SJCRH30 (cell line): Measurements from ENCODE around the gene FAM184B. TPM values are rescaled to one million over a fixed set of nuclear protein-coding genes. Genes with fewer than 3 reads are reported as not detected.

Experiments used
- DNase-seq, 2 experiments: peaks; one replicate each; pipeline ENCODE4 v3.0.0-alpha.2; 2015 to 2020
- H3K27ac ChIP-seq: fragments of 250-450 bp; sonication (Bioruptor Pico); 2 replicates; pipeline ENCODE4 v1.5.1; 2020; ENCODE audit warnings: mild to moderate bottlenecking, moderate library complexity
- H3K27me3 ChIP-seq: fragments of 250-450 bp; sonication (Bioruptor Pico); 2 replicates; pipeline ENCODE4 v1.5.1; 2020; ENCODE audit warnings: mild to moderate bottlenecking, moderate library complexity
- H3K36me3 ChIP-seq: fragments of 250-450 bp; sonication (Bioruptor Pico); 2 replicates; pipeline ENCODE4 v1.5.1; 2020; ENCODE audit warnings: mild to moderate bottlenecking, moderate library complexity
- H3K4me1 ChIP-seq: fragments of 250-450 bp; sonication (Bioruptor Pico); 2 replicates; pipeline ENCODE4 v1.5.1; 2020; ENCODE audit warnings: mild to moderate bottlenecking, moderate library complexity
- H3K4me3 ChIP-seq: fragments of 250-450 bp; sonication (Bioruptor Pico); 2 replicates; pipeline ENCODE4 v1.5.1; 2020; ENCODE audit warnings: mild to moderate bottlenecking, moderate library complexity
- H3K9me3 ChIP-seq: fragments of 250-450 bp; sonication (Bioruptor Pico); replicated peaks from 2 replicates; pipeline ENCODE4 v1.5.1; 2020; ENCODE audit warnings: mild to moderate bottlenecking, moderate library complexity
- total RNA-seq: library from RNA; depleted of rRNA; stranded (reverse); fragments of >200 nt; shearing (Covaris generic); gene quantifications from 2 replicates; pipeline ENCODE4 v1.2.3, GENCODE V29; 2014

Gene FAM184B
- total RNA-seq, 1 experiment from 2014 or later = 0.02 TPM

DNA sequence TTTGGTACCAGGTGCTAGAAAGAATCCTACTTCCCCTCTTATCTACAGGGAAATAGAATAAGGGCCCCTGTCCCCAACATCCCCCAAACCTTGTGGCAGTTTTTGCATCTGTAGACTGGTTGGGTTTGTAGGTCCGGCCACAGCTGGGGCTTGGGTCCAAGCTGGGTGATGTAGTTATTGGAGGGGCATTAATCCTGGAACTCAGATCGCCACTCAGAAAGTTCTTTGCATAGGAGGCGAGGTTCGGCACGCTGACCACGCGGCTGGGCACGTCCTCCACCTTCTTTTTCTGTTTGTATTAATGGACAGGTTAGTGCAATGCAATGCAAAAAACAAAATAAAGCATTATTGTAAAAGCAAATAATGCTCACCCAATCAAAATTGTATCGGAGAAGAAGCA, 147.8 kb downstream of the FAM184B start:
- no peak for DNase-seq
- no peak overlapping the region for H3K4me3 ChIP-seq
- H3K36me3 ChIP-seq = peaks cover 41% of the 10 kb centered on the region

DNA sequence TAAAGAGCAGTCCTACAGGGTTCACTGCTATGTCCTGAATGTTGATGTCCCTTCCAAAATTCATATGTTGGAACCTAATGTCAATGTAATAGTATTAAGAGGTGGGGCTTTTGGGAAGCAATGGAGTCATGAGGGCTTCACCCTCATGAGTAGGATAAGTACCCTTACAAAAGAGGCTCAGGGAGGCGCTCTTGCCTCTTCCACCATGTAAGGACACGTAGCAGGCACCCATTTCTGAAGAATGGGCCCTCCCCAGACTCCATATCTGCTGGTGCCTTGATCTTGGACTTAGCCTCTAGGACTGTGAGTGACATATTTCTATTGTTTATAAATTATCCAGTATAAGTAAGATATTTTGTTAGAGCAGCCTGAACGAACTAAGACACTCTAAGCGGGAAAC, 151.2 kb downstream of the FAM184B start:
- DNase-seq = no peak
- H3K4me1 ChIP-seq = no peaks in the 10 kb centered on the region
- no peak overlapping the region for H3K4me3 ChIP-seq
- H3K9me3 ChIP-seq = no peaks in the 10 kb centered on the region
- no peaks in the 10 kb centered on the region for H3K27me3 ChIP-seq
- H3K36me3 ChIP-seq = peaks cover 68% of the 10 kb centered on the region
- H3K27ac ChIP-seq = no peak overlapping the region

More for the DNA sequence above, 147.8 kb downstream of the FAM184B start:
- Histone ChIP-seq H3K4me1 (no peaks in the 10 kb centered on the region), H3K9me3 (no peaks in the 10 kb centered on the region), H3K27me3 (no peaks in the 10 kb centered on the region), H3K27ac (no peak overlapping the region)

DNA sequence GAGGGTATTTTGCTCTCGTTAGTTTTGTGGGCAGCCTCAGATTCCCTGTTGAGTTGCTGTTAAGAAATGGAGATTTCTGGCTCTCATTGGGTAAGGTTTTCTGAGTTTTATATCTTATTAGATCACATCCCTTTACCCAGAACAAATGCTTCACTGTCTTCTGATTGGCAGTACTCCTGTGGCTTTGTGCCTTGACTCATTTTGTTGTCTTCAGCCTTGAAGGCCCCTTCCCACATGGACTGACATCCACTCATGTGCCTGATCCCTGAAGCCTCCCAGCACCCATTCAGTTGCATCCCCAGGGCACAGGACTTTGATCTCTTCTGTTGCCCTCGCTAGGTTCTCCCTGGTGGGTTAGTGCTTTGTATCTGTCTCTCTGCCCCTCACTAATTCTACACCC, 156.6 kb downstream of the FAM184B start:
- no peak for DNase-seq

DNA sequence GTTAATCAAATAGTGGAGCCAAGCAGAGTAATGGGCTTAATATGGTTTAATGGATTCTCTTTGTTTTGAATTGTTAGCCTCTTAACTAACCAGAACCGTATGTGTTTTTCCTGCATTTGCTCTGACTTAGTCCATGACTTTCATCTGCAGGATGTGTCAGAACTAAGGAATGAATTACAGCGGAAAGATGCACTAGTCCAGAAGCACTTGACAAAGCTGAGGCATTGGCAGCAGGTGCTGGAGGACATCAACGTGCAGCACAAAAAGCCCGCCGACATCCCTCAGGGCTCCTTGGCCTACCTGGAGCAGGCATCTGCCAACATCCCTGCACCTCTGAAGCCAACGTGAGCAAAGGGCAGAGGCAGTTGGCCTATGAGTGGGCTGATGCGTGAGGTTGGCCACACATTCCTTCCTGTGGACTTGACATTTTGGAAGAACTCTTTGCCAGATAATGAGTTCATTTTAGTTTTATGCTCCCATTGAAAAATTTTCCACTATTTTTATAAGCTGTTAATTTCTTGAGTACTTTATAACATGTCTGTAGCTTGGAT, 157.9 kb downstream of the FAM184B start:
- Histone ChIP-seq H3K4me1 (no peaks in the 10 kb centered on the region), H3K27ac (no peak overlapping the region), H3K9me3 (no peaks in the 10 kb centered on the region), H3K4me3 (no peak overlapping the region), H3K27me3 (no peaks in the 10 kb centered on the region), H3K36me3 (peaks cover 73% of the 10 kb centered on the region)
- no peak for DNase-seq

More for the DNA sequence above, 156.6 kb downstream of the FAM184B start:
- Histone ChIP-seq H3K36me3 (peaks cover 79% of the 10 kb centered on the region), H3K4me3 (no peak overlapping the region), H3K27ac (no peak overlapping the region), H3K27me3 (no peaks in the 10 kb centered on the region), H3K4me1 (no peaks in the 10 kb centered on the region), H3K9me3 (no peaks in the 10 kb centered on the region)

DNA sequence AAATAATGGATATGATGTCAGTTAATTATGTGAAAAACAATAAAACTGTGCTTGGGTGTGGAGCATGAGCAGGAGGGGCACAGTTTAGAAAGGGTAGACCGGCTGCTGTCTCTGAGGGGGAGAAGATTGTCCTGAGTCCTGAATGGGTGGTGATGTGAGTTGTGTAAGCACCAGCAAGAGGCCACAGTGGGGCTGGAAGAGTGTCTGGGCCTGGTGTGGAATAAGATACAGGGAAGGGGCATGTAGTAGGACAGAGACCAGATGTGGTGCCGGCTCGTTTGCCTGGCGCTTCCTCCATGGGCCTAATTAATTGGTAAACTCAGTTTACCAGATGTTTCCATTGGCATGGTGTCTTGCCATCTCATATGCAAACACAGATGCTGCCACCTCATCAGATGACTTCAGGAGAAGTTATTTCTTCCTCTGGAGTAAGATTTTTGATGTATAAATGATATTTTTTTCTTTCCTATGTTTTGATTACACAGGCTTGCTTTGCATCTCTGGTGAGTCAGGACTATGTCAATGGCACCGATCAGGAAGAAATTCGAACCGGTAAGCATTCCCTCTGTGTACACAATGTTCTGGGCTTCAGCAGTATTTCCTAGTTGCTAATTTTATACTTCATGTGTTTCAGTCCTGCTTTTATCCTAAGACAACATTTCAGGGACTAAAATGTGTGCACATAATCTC, 161.9 kb downstream of the FAM184B start:
- Histone ChIP-seq H3K36me3 (peaks cover 50% of the 10 kb centered on the region), H3K27me3 (no peaks in the 10 kb centered on the region), H3K4me3 (no peak overlapping the region), H3K27ac (no peak overlapping the region), H3K4me1 (no peaks in the 10 kb centered on the region; the same call in 1 of the 2 replicates), H3K9me3 (no peaks in the 10 kb centered on the region)
- no peak for DNase-seq

DNA sequence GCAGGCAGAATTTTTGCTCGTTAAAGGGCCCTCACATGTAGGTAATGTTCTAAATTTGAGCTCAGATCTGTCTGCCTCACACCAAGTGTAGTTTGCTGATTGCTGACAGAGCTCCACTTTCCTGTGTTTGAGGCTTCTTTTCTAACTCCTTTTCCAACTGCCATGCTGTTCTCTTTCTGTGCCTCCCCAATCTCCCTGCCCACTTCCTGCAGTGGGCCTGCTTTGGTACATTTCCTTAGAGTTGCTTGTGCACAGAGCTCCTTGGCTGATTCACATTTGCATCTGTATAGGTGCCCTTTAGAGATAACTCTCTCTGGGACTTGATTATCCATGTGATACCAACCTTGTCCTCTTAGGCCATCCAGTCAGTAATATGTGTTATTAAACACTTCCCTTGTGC, 162.5 kb downstream of the FAM184B start:
- no peaks in the 10 kb centered on the region for H3K27me3 ChIP-seq
- no peak for DNase-seq
- no peaks in the 10 kb centered on the region for H3K9me3 ChIP-seq
- H3K36me3 ChIP-seq = peaks cover 45% of the 10 kb centered on the region
- no peak overlapping the region for H3K27ac ChIP-seq
- no peaks in the 10 kb centered on the region; the same call in 1 of the 2 replicates for H3K4me1 ChIP-seq
- no peak overlapping the region for H3K4me3 ChIP-seq

DNA sequence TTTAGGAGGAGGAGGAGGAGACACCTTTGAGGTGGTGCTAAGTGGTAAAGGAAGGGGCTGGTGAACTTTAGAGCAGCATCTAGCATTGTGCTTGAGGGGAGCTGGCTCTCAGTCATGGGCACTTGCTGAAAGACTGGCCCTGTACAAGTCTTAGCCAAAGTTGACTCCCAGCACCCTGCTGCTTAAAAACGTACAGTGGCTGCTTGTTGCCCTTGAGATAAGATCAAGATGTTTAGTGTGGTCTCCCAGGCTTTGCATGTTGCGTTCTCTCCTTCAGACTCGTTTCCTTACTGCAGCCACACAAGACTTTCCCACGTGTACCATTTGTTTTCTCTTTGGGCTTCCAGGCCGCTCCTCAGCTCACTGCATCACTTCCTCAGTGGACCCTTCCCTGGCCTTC, 165.1 kb downstream of the FAM184B start:
- no peaks in the 10 kb centered on the region; the same call in 1 of the 2 replicates for H3K4me1 ChIP-seq
- H3K27ac ChIP-seq = no peak overlapping the region
- peaks cover 22% of the 10 kb centered on the region for H3K36me3 ChIP-seq
- DNase-seq = no peak
- no peak overlapping the region for H3K4me3 ChIP-seq
- H3K27me3 ChIP-seq = no peaks in the 10 kb centered on the region
- H3K9me3 ChIP-seq = no peaks in the 10 kb centered on the region

DNA sequence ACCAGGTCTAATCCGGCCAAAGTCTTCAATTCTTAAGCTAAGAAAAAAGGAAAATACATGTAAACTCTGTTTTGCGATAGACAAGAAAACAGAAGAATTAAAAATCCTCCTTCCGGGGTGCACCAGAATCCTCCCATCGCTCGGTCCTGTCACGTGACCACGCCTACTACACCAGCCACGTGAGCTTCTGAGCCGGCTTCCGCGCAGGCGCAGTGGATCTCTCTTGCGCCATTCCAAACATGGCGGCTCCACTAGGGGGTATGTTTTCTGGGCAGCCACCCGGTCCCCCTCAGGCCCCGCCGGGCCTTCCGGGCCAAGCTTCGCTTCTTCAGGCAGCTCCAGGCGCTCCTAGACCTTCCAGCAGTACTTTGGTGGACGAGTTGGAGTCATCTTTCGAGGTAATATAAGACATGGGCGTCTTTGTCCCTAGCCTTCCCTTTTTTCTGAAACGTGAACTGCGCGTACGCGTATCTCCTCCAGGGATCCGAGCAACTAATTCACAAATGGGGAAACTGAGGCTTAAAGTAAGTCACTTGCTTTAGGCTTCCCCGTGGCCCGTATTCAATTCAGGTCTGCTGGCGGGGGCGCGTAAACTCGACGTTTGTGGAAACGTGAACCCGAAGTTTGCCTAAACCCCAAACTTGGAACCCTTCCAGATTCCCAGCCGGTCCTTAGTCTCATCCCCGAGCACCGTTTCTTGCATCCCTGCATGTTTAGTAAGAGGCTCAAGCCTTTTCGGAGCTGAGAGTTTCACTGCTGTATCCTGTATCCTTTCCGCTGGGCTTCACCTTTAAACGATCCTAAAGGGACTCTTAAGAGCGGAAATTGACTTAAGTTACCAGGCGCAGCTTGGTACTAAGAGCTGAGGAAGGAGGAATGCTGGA, 166.8 kb downstream of the FAM184B start, which contains the start of gene MED28:
MED28 (plus strand) TSS at position 226 of the 884 bp plus-strand sequence; CDS start at position 240, 14 bp downstream.
- peak within 1 kb of the TSS; percentile 92 for H3K4me3 ChIP-seq
- H3K27ac ChIP-seq = peak within 1 kb of the TSS; percentile 85
- no peaks in the 10 kb centered on the region for H3K27me3 ChIP-seq
- H3K9me3 ChIP-seq = no peaks in the 10 kb centered on the region
- peak; percentile 96 to 98 for DNase-seq
- no peaks in the 10 kb centered on the region; the same call in 1 of the 2 replicates for H3K4me1 ChIP-seq
- peaks cover 13% of the 10 kb centered on the region for H3K36me3 ChIP-seq

DNA sequence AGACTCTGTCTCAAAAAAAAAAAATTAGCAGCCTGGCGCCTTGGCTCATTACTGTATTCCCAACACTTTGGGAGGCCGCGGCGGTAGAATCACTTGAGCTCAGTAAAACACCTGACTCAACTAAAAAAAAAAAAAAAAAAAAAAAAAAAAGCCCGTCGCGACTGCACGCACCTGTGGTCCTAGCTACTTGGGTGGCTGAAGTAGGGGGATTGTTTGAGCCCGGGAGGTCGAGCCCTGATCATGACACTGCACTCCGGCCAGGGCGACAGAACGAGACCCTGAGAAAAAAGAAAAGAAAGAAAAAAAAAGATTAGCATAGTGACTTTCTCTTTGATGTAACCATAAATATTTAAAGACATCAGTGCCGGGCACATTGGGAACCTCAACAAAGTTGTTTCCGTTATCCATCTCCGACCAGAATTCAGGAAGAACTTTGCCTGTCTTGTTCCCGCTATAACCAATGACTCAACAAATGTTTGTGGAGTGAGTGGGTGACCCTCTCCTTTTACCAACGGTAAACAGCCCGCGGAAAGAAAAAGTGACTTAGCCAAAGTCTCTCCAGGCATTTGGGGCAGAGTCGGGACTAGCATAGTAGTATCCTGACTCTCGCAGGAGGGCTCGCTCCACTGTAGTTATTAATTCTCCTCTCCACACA, 167.5 kb downstream of the FAM184B start:
- Histone ChIP-seq H3K27me3 (no peaks in the 10 kb centered on the region), H3K4me1 (no peaks in the 10 kb centered on the region; the same call in 1 of the 2 replicates), H3K4me3 (peak overlapping the region; percentile 92), H3K36me3 (peaks cover 12% of the 10 kb centered on the region), H3K9me3 (no peaks in the 10 kb centered on the region), H3K27ac (peak overlapping the region; percentile 85)
- no peak for DNase-seq

DNA sequence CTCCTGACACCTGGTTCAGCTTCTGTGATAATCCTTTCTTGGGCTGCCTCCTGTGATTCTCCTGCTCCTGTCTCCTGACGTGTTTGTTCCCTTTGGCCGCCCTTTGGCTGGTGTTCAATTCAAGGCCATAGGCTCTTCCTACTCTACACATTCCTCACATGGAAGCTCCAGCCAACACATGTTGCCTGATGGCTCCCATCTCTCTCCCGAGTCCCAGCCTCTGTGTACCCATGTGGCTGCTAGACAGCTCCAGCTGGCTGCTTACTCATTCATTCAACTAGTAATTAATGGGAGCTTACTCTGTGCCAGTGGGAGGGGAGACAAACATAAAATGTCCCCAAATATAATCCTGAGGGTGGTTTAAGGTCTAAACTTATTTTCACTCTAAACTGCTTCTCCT, 176.2 kb downstream of the FAM184B start:
- DNase-seq = no peak
- Histone ChIP-seq H3K4me3 (no peak overlapping the region), H3K9me3 (no peaks in the 10 kb centered on the region), H3K27ac (no peak overlapping the region), H3K36me3 (peaks cover 21% of the 10 kb centered on the region), H3K4me1 (no peaks in the 10 kb centered on the region), H3K27me3 (no peaks in the 10 kb centered on the region)

DNA sequence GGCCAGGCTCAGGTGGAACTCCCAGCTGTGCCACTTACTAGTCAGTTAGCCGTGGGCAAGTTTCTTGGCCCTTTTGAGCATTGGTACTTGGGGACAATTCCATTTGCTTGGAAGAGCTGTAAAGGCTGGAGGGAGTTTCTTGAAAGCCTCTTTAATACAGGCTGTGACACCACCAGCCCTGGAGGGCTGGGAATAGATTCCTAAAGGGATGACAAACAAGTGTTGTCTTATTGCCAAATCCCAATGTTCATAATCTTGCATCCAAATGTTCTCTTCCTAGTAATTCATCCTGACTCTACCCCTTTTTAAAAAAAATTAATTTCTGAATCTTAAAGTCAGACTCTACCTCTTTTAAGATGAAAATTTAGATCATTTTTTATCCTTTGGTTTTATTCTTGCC, 181.6 kb downstream of the FAM184B start:
- H3K27ac ChIP-seq = no peak overlapping the region
- H3K4me3 ChIP-seq = no peak overlapping the region
- no peaks in the 10 kb centered on the region for H3K4me1 ChIP-seq
- H3K27me3 ChIP-seq = no peaks in the 10 kb centered on the region
- no peaks in the 10 kb centered on the region for H3K9me3 ChIP-seq
- H3K36me3 ChIP-seq = peaks cover 31% of the 10 kb centered on the region
- DNase-seq = no peak

DNA sequence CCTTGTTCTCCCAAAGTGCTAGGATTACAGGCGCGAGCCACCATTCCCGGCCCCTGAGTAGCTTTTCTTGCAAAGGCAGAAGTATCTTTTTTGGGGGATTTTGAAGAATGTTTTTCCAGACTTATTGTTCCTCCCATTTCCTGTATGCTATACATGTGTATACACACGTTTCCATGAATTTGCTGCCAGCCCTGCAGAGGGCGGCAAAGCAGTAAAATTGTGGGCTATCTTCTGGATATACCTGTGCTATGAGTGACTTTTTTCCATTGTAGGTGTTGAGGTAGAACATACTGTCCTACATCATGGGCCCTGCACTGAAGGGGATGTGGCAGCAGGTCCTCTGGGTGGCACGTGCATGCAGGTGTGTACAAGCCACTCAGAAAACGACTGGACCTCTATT, 183.9 kb downstream of the FAM184B start:
- Histone ChIP-seq H3K36me3 (peaks cover 36% of the 10 kb centered on the region), H3K9me3 (no peaks in the 10 kb centered on the region), H3K27ac (no peak overlapping the region), H3K27me3 (no peaks in the 10 kb centered on the region), H3K4me1 (no peaks in the 10 kb centered on the region), H3K4me3 (no peak overlapping the region)
- peak in 1 of 2 experiments; percentile 29 for DNase-seq

DNA sequence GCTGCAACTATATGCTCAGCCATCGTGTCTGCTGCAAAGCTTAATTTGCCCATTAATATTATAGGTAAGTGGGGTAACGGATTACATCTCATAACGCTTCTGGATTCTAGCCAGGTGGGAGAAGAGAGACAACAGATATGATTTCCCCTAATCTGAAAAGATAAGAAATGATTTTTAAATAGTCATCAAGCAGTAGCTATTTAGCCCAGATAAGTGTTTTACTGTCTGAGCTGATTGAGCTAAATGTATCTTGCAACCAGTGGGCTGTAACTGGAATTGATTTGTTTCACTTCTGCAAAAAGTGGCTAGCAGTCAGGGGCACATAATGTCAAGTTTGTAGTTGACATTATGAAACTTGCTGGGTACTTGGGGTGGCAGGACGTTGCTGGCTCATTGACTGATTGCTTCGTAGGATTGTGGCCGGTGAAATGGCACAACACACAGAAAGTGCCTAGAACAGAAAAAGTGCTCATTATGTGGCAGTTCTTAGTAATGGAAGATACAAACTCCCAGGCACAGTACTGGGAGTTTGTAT, 185.9 kb downstream of the FAM184B start:
- DNase-seq = no peak
- H3K9me3 ChIP-seq = no peaks in the 10 kb centered on the region
- no peak overlapping the region for H3K27ac ChIP-seq
- no peaks in the 10 kb centered on the region for H3K4me1 ChIP-seq
- no peak overlapping the region for H3K4me3 ChIP-seq
- H3K27me3 ChIP-seq = no peaks in the 10 kb centered on the region
- peaks cover 31% of the 10 kb centered on the region for H3K36me3 ChIP-seq

DNA sequence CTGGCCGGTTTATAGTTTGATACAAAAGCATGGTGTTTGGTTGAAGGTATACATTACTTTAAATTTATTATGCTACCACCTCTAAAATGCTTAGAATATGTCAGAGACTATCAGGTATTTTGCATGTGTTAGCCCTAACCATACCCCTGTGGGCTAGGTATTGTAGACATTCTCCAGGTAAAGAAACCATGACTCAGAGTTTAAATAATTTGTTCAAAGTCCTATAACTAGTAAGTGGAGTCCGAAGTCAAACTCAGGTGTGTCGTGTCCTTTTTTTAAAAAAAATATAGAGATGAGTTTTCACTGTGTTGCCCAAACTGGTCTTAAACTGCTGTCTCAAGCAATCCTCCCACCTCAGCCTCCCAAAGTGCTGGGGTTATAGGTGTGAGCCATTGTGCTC, 192.1 kb downstream of the FAM184B start:
- Histone ChIP-seq H3K27me3 (no peaks in the 10 kb centered on the region), H3K4me1 (no peaks in the 10 kb centered on the region), H3K4me3 (no peak overlapping the region), H3K9me3 (no peaks in the 10 kb centered on the region), H3K27ac (no peak overlapping the region), H3K36me3 (peaks cover 40% of the 10 kb centered on the region)
- DNase-seq = no peak
